ENCODE data around the gene PLIN3.
A peak's percentile ranks its signal among the peaks of the same experiment; 100 is the strongest.
"Not testable (repeated sequence)": the region's sequence is repeated elsewhere in the genome, so short reads cannot be mapped to it uniquely, and the experiment has no call there.

Gene PLIN3, protein sequence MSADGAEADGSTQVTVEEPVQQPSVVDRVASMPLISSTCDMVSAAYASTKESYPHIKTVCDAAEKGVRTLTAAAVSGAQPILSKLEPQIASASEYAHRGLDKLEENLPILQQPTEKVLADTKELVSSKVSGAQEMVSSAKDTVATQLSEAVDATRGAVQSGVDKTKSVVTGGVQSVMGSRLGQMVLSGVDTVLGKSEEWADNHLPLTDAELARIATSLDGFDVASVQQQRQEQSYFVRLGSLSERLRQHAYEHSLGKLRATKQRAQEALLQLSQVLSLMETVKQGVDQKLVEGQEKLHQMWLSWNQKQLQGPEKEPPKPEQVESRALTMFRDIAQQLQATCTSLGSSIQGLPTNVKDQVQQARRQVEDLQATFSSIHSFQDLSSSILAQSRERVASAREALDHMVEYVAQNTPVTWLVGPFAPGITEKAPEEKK

DNA sequence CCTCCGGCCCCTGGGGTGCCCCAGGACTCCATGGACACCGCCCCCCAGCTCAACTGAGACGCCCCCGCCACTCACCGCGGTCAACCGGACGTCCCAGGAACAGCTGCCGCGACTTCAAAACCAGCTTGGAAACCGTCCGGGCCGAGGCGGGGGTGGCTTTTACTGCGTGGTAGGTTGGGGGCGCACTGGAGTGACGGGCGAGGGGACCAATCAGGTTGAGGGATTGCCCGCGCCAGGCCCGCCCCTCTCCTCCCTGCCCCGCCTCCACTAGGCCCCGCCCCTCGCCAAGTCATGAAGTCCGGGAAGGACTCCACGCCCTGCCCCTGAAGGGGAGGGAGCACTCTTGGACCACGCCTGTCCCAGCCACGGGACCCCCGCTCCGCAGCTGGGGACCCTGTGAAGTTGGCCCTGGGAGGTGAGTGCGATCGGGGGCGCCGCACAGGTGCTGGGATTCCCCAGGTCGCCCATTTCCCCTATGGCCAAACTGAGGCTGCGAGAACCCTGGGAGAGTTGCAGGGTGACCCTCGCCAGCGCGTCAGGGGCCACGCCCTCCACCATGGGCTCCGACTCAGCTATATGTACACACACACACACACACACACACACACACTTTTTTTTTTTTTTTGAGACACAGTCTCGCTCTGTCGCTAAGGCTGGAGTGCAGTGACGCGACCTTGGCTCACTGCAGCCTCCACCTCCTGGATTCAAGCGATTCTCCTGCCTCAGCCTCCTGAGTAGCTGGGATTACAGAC lies at the start of gene PLIN3:
TSS of gene PLIN3 (minus strand) at position 134 of the 752 bp plus-strand sequence. CDS start 6,273 bp downstream, outside the sequence.
- DNase-seq, result peak; percentile 88

DNA sequence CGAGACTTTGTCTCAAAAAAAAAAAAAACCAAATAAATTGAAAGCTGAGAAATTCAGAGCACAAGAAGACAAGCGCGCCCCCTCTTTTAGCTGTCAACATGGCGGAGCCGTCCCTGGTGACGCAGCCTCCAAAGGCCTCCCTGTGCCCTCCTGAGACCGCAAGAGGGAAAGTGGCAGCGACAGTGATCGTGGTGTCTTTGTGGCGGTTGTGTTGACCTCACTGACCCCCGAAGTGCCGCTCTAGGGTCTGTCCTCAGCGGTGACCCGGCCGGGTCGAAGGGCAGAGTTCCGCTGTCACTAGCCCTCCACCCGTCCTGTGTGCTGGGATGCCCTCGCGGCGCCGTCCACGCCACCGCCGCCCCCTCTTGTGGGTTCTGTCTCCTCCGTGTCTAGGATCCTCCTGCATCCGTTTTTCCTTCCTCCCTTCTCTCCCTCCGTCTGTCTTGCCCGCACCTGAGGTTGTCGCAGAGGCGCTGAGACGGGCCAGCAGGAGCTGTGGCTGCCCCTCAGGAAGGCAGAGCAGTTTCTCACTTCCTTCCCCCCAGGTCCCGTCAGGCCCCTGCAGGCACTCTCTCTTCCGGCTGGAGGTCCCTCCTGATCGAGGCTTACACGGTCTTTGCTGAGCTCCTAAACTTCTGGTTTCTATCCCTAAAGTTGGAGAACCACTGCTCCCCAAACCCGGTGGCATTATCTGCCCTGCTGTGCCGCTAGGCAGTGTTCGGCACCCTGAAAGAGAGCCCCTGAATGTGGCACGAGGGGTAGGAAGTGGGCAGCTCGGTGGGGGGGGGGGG lies 49.0 kb upstream of the PLIN3 start:
- DNase-seq, result peak; percentile 43

DNA sequence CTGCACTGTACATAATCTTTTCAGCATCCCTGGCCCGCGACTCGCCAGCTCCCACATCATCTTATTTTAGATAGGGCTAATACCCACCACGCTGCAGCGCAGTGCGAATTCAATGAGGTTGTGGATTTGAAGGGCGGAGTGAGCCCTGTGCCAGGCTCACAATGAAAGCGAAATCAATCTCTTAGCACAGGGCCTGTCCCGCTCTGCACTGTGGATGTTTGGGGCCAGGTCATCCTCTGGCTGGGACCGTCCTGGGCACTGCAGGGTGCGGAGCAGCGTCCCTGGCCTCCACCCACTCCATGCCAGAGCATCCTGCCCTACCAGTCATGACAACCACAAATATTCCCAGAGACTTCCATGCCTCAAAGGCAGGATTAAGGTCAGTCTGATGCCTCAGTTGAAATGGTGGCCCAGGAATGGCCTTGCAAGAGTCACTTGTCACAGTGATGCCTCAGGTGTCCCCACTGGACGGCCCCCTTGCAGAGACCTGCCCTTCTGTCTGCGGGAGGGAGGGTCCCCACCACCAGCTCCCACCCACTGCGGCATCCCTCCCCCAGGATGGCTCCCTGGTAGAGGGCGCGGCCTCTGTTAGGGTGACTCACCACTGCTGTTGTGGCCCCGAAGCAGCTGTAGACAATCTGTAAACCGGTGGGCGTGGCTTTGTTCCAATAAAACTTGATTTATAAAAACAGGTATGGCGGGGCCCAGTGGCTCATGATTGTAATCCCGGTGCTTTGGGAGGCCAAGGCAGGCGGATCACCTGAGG lies 47.5 kb upstream of the PLIN3 start:
- DNase-seq, result peak; percentile 80

DNA sequence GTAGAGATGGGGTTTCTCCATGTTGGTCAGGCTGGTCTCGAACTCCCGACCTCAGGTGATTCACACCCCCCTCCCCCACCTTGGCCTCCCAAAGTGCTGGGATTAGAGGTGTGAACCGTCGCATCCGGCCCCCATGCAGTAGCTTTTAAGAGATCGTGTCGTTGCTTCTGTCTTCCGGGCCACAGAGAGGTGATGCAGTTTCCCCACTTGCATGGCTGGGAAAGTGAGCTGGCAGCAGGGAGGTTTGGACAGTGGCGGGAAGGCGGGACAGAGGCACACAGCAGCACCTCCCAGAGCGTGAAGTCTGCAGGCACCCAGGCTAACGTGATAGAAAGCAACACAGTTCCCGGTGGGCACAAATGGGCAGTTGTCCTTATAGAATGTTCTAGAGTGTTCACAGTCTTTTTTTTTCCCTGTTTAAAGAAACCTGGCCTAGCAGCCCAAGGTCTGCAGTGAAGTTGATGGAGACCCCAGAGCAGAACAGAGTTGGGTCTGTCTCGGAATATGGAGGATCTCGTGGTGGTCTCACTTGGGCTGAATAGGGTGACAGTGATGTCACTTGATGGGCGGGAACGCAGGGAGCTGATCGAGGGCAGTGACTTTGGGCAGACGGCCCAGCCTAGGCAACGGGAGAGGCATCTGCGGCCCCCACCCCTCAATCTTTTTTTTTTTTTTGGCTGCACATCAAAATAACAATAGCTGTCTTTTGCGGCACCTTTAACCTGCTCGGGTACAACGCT lies 46.7 kb upstream of the PLIN3 start:
- DNase-seq, result no peak

DNA sequence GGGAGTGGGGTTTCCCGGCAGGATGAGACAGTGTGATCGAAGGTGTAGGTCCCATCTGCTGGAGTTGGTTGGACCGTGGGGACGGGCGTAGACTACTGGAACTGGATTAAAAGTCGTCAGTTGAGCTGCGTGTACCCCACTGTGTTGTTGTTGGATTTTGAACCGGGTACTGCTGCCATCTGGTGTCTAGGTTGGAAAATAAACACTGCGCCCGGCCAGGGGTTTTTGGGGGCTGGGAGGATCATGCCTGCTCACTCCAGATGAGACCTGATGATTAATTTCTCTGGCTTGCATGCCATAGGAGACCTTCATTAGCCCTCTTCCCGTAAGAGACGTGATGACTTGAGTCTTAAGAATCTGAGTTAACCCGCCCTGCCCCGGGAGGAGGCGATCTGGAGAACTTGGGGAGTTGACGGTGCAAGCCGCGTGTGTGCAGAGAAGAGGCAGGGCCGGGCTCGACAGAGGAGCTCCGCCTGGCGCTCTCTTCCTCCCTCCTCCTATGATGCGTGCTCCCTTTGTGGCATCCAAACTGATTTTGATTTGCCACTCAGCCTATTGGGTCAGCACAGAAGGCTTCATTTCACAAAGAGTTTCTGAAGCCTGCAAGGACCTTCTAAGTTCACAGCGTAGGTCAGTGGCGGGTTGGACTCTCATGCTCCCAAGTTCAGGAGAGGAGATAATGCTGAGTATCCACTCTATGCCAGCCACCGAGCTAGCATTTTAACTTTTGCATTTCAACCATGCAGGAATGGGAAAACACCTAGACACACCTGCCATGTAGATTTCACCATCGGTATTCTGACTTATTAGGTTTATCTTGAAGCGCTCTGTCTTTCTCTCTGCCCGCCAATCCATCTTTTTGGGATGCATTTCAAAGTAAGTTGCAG lies 44.6 kb upstream of the PLIN3 start:
- peak; percentile 78 for DNase-seq

DNA sequence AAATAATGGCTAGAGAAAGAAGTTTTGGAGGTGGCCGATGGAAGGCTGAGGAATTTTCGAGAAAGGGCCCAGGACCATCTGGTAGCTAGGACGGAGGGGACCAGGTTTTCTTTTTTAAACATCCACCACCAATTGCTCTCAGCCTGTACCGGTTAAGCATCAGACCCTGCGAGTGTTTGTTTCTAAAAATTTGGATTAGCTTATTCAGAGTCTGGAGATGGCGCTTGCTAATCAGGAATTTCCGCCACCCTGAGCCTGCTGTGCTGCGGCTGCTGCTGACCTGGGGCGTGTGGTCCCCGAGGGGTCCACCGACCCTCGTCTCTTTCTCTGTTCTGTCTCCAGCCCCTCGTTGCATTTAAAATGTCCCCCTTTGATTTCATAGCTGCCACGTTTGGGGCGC lies 43.8 kb upstream of the PLIN3 start:
- no peak for DNase-seq

DNA sequence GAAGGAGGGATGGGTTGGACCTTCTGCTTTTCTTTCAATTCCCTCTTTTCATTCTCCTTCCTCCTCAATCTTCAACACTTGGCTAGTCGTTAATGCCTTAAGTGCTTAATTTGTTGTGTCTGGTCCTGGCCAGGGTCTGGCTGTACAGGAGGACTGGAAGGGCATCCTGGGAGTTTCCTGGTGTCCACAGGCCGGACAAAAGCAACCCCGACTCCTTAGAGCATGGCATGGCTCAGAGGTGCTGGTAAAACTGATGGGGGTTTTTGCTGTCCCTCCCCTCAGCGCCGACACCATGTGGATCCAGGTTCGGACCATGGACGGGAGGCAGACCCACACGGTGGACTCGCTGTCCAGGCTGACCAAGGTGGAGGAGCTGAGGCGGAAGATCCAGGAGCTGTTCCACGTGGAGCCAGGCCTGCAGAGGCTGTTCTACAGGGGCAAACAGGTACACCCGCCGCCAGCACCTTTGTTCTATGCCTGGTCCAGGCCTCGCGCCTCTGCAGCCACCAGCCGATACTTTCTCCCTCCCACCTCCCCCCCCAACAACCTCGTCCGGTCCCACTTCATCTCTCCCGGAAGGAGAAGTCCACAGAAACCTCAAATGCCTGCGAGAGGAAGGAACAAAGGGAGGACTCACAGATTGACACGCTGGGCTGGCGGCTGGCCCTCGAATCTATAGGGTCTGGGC lies 43.3 kb upstream of the PLIN3 start:
- no peak for DNase-seq

DNA sequence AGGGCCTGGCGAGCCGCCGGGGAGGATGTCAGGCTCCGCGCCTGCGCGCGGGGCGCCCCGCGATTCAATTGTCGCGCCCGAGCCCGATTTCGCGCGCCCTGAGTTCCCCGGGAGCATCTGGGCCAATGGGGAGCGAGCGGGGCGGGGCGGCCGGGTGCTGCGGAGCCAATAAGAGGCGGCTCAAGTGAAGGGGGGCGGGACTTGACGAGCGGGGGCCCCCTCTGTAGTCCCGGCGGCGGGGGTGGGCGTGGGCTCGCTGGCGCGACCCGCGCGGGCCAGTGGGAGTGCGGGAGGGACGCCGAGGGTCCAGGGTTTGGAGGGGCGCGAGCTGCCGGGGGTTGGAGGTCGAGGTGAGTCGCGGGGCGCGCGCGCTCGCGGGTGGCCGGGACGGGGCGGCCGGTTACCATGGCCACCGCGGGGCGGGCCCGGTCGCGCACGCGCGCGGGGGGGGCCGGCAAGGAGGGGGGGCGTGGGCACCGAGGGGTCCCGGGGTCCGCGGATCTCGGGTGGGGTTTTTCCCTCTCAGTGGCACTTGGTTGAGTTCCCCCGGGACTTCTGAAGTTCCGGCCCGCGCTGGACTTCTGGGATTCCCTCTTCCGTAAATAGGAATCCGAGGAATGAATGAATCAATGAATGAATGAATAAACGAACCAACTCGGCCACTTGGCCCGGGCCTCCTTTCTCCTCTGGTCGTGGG lies 42.6 kb upstream of the PLIN3 start:
- peak; percentile 97 for DNase-seq

DNA sequence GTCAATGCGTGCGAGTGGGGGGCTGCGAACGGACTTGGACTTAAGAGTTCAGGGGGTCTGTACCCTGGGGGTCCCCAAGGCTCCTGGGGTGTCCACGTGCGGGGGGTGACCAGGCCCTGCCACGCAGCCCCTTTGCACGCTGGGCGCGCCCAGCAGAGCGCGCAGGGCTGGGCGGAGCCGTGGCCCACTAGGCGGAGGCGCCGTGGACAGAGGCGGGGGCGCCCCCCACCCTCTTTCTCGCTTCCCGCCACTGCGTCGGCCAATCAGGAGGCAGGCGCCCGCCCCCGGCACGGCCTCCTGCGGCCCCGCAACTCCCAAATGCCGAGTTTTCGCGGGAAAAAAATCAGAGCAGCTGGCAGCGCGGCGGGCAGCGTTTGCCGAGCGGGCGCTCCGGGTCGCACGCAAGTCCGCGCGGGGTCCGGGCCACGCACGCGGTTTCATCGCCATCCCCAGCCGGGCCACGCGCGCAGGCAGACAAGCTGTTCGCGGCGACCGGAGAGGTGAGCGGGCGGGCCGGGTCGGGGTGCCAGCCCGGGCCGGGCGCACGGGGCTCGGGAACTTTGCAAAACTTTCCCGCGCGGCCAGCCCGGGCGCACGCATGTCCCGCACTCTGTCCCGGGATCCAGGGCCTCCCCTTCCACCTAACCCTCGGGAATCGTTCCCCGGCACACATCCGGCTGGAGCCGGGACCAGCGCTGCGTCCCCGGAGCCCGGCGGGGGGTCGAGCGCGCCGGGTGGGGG lies 41.9 kb upstream of the PLIN3 start, which contains the start of gene UHRF1:
TSS of gene UHRF1 (plus strand) at position 346 of the 741 bp plus-strand sequence. CDS start 1,385 bp downstream, outside the sequence.
- DNase-seq, result peak; percentile 72

DNA sequence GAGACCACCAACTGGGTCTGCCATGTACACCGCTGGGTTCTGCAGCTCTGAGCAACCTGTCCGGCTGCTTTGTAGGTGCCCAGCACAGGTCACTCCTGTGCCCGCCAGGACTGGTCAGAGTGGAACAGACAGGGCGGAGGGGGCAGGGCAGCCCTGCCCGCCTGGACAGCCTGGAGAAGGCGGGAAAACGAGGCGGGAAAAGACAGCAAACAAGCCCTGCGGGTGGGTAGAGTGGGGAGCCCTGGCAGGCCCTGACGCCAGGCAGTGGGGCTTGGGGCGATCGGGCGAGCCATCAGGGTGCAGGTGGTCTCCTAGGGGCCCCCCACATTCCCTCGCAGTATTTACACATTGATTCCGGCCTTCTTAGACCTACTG lies 41.3 kb upstream of the PLIN3 start:
- no peak for DNase-seq

DNA sequence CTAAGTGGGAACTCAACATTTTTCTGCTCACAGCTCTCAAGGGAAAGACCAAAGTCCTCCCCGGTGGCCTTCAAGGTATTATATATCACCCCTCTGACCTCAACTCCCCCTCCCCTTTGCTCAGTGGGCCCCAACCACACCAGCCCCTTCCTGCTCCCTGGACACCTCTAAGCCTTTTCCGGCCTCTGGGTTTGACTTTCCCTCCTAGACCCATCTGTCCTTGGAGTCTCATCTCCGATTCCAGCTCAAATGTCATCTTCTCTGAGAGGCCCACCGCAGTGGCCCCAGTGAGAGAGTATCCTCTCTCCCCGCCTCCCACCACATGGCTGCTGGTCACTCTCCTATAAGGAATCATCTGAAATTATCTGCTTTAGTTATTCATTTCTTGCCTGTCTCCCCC lies 40.9 kb upstream of the PLIN3 start:
- no peak for DNase-seq

DNA sequence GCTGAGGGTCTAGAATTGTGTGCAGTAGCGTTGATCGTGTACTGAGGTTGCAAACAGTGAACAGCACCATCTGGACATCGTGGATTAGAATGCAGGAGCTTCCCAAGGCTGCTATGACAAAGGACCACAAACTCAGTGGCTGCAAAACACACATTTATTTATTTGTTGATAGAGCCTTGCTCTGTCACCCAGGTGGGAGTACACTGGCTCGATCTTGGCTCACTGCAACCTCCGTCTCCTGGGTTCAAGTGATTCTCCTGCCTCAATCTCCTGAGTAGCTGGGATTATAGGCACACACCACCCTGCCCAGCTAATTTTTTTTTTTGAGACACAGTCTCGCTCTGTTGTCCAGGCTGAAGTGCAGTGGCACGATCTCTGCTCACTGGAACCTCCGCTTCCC lies 39.5 kb upstream of the PLIN3 start:
- DNase-seq, result no peak

DNA sequence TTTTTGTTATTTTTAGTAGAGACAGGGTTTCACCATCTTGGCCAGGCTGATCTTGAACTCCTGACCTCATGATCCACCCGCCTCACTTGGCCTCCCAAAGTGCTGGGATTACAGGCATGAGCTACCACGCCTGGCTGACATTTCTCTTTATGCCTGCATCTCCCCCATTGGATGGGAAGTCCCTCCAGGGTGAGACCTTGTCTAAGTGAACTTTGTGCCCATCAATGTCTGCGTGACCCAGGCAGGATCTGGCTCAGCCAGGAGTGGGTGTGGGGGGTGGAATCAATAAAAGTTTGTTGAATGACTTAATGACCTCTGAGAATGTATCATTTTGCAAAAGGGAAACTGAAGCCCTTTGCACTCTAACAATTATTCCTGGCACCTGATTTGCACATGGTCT lies 37.0 kb upstream of the PLIN3 start:
- no peak for DNase-seq

DNA sequence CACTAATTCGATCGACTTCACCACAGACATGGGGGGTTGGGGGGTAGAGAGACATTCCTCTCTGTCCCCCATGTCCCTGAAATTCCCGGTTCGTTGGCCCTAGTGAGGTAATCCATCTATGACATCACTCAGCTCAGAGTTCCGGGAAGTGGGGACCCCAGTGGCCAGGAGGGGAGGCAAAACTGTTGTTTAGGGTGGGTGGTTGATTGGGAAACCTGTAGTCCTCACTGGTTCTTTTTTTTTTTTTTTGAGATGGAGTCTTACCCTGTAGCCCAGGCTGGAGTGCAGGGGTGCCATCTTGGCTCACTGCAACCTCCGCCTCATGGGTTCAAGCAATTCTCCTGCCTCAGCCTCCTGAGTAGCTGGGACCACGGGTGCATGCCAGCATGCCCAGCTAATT lies 35.3 kb upstream of the PLIN3 start, which contains the start of gene ARRDC5:
TSS of gene ARRDC5 (minus strand) at position 101 of the 400 bp plus-strand sequence. CDS start at position 30, 71 bp downstream.
- DNase-seq, result no peak

DNA sequence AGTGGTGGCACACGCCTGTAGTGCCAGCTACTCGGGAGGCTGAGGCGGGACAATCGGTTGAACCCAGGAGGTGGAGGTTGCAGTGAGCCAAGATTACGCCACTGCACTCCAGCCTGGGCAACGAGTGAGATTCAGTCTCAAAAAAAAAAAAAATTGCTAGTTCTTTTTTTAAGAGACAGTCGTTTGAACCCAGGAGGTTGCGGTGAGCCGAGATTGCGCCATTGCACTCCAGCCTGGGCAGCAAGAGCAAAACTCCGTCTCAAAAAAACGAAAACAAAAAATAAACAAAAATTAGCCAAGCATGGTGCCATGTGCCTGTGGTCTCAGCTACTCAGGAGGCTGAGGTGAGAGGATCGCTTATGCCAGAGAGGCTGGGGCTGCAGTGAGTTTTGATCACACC lies 33.4 kb upstream of the PLIN3 start:
- not testable (repeated sequence) for DNase-seq

DNA sequence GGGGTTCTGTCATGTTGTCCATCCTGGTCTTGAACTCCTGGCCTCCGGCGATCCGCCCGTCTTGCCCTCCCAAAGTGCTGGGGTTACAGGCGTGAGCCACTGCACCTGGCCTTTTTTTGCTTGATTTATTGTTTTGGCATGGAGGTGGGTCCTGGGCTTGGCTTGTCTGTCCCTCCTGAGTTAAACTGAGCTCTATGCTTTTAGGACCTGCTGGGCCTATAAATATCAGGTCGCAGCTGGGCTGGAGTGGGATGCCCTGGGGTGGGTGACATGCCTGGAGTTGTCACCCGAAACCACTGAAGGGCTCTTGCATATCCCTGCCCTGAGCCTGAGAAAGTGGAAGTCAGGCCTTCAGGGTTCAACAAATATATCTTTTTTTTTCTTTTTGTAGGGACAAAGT lies 29.7 kb upstream of the PLIN3 start:
- no peak for DNase-seq

DNA sequence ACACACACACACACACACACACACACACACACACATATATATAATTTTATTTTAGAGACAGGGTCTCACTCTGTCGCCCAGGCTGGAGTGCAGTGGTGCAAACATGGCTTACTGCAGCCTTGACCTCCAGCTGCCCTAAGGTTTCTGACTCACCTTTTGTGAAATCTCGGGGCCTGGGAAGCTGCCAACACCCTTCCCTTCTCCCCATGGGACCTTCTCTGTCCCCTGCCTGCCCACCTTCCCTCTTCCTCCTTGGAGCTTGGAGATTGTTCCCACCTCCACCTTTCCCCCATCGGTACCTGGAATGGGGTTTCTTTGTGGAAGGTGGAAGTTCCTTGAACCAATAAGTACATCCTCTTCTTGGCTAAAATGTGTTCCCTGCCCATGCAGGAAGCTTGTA lies 28.9 kb upstream of the PLIN3 start:
- DNase-seq, result no peak

DNA sequence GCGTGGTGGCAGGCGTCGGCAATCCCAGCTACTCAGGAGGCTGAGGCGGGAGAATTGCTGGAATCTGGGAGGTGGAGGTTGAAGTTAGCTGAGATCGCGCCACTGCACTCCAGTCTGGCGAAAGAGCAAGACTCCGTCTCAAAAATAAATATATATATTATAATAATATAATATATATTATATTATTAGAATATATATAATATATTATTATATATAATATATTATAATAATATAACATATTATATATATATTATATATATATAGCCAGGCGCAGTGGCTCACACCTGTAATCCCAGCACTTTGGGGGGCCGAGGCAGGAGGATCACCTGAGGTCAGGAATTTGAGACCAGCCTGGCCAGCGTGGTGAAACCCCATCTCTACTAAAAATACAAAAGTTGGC lies 25.5 kb upstream of the PLIN3 start:
- not testable (repeated sequence) for DNase-seq

DNA sequence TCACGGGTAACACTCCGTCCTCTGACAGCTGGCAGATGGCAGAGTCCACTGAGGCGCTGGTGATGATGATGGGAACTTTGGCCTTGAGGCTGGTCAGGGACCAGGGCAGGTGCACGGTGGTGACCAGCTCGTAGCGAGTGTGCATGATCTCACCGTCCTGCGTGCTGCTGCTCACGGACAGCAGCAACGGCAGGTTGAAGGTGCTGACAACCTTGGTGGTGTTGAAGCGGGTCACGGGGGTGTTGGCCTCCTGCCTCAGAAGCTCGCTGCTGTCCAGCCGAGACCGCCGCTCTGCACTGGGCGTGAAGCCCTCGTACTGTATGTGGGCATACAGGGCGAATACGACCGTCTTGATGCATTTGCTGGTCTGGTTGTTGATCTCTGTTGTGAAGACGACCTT lies 23.6 kb upstream of the PLIN3 start:
- no peak for DNase-seq

Measured in activated naive CD4-positive, alpha-beta T cell treated with anti-CD3 and anti-CD28 coated beads, Interleukin-2, amount 50 U/mL, for 16 hours (primary cell).